Stimulated activated effector memory CD8-positive, alpha-beta T cell treated with anti-CD3 and anti-CD28 coated beads, Interleukin-12 subunit alpha, Interleukin-12 subunit beta, amount 100 ng/mL, for 72 hours (primary cell): ENCODE data around the gene GNA15.

Experiments
- ATAC-seq: fragments of 150-1000 bp; cut with Tn5 transposase; 2 replicates; pipeline ENCODE4 v1.10.0; 2021
- DNase-seq, 2 donors: peaks; one replicate each; pipeline ENCODE4 v3.0.0; 2021 to 2022; ENCODE audit warnings: low spot score in 2 of 2
- H3K27ac Mint-ChIP-seq: one replicate; pipeline ENCODE4 v1.8.0; 2022; ENCODE audit warnings: mild to moderate bottlenecking, mixed read lengths
- H3K36me3 Mint-ChIP-seq: one replicate; pipeline ENCODE4 v1.8.0; 2022; ENCODE audit warnings: mild to moderate bottlenecking, mixed read lengths
- H3K4me1 Mint-ChIP-seq: one replicate; pipeline ENCODE4 v1.8.0; 2022; ENCODE audit warnings: mixed read lengths
- H3K4me3 Mint-ChIP-seq: one replicate; pipeline ENCODE4 v1.8.0; 2022; ENCODE audit warnings: mild to moderate bottlenecking, mixed read lengths
- H3K9me3 Mint-ChIP-seq: one replicate; pipeline ENCODE4 v1.8.0; 2022; ENCODE audit warnings: mixed read lengths

Gene GNA15

GRCh38 chr19:3114018-3114726 is 21.7 kb upstream of the GNA15 start:
- no peak overlapping the region for H3K27ac Mint-ChIP-seq
- ATAC-seq (no peak), DNase-seq (no peak)
- H3K4me1 Mint-ChIP-seq, result peaks cover 4% of the 10 kb centered on the region
- H3K9me3 Mint-ChIP-seq, result no peaks in the 10 kb centered on the region
- no peak overlapping the region for H3K4me3 Mint-ChIP-seq
- peaks cover 4% of the 10 kb centered on the region for H3K36me3 Mint-ChIP-seq

GRCh38 chr19:3114811-3115210 is 21.0 kb upstream of the GNA15 start:
- H3K27ac Mint-ChIP-seq, result no peak overlapping the region
- H3K4me3 Mint-ChIP-seq, result no peak overlapping the region
- ATAC-seq, result no peak
- no peaks in the 10 kb centered on the region for H3K9me3 Mint-ChIP-seq
- DNase-seq, result no peak
- no peaks in the 10 kb centered on the region for H3K36me3 Mint-ChIP-seq
- H3K4me1 Mint-ChIP-seq, result no peaks in the 10 kb centered on the region

GRCh38 chr19:3115411-3115810 is 20.4 kb upstream of the GNA15 start:
- Mint-ChIP-seq H3K9me3 (no peaks in the 10 kb centered on the region), H3K36me3 (no peaks in the 10 kb centered on the region), H3K27ac (no peak overlapping the region), H3K4me1 (no peaks in the 10 kb centered on the region), H3K4me3 (no peak overlapping the region)
- ATAC-seq, result no peak
- DNase-seq, result no peak

DNA sequence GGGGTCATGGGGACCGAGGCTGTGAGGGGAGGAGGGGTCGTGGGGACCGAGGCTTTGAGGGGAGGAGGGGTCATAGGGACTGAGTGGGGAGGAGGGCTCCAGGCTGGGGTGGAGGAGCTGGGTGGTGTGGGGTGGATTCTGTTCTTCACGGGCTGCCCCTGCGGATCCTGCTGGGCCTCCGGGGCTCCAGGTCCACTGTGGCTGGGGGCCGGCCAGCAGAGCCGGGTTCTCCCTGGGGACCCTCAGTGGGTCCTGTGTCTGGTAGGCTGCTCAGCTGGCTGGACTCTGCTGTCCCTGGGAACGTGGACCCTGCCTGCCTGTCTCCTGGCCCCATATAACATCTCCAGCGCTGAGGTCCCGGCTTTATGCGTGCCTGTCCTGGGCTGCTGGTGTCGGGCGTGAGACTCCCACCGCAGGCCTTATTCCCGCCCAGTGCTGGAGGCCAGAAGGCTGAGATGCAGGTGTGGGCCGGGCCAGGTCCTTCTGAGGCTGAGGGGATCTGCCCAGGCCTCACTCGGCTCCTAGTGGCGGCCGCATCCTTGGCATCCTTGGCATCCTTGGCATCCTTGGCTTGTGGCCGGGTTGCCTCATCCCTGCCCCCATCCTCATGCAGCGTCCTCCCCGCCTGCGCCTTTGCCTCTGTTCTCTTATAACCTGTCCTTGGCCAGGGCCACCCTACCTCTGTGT is 19.8 kb upstream of the GNA15 start:
- Mint-ChIP-seq H3K27ac (no peak overlapping the region), H3K9me3 (no peaks in the 10 kb centered on the region), H3K4me1 (no peaks in the 10 kb centered on the region), H3K36me3 (no peaks in the 10 kb centered on the region), H3K4me3 (no peak overlapping the region)
- no peak for DNase-seq
- ATAC-seq, result no peak

- no peaks in the 10 kb centered on the region for H3K9me3 Mint-ChIP-seq
- DNase-seq (no peak), ATAC-seq (no peak)
- no peaks in the 10 kb centered on the region for H3K4me1 Mint-ChIP-seq
- H3K36me3 Mint-ChIP-seq, result no peaks in the 10 kb centered on the region
- H3K4me3 Mint-ChIP-seq, result no peak overlapping the region
- H3K27ac Mint-ChIP-seq, result no peak overlapping the region
Observed at GRCh38 chr19:3116621-3117020, 19.2 kb upstream of the GNA15 start.

DNA sequence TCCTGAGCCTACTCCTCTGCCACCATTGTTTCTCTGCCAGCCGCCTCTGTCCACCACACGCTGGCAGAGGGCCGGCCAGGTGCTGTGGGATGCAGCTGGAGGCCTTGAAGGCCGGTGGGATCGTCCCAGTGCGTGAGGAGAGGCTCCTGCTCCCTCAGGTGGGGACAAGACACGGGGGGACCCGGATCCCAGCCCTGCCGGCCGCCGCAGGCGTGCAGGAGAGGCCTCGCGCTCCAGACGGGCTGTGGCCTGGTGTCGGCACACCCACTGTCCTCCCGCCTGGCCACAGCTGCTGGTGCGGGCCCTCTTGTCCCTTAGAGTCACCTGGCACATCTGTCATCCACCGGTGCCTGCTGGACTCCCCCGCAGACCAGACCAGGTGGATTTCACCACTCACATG is 18.1 kb upstream of the GNA15 start:
- ATAC-seq (no peak), DNase-seq (no peak)
- Mint-ChIP-seq H3K4me1 (no peaks in the 10 kb centered on the region), H3K9me3 (no peaks in the 10 kb centered on the region), H3K4me3 (no peak overlapping the region), H3K36me3 (no peaks in the 10 kb centered on the region), H3K27ac (no peak overlapping the region)

DNA sequence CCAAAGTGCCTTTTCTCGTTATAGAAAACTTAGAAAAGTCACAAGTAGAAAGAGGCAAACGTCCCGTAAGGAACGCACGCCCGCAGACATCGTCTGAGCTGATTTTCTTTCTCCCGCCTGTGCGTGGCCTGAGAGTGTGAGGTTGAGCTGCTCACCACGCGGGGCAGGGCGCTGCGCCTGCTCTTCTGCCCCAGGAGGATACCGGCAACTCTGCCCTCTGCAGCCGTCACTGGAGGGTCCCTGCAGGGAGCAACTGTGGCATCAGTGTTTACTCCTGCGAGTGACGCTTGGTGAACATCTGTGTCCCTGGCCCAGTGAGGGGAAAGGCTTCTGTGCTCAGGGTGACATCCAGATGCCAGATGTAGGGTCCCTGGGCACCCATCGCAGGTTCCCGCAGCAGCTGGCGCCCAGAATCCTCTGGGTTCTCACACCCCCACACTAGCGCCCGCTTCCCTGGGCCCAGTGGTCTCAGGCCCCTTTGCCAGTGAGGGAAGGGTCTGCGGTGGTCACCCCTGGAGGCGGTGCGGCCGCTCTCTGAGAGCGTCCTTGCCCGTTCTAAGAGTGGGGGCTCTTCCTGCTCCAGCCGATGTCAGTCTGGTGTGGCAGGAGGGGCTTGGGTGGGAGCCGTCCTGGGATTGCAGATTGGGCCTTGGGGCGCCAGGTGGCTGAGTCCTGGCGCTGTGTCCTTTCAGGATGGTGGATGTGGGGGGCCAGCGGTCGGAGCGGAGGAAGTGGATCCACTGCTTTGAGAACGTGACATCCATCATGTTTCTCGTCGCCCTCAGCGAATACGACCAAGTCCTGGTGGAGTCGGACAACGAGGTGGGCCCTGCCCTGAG is 17.4 kb upstream of the GNA15 start:
- DNase-seq, result no peak
- no peaks in the 10 kb centered on the region for H3K9me3 Mint-ChIP-seq
- H3K36me3 Mint-ChIP-seq, result no peaks in the 10 kb centered on the region
- H3K4me3 Mint-ChIP-seq, result no peak overlapping the region
- H3K27ac Mint-ChIP-seq, result no peak overlapping the region
- ATAC-seq, result no peak
- no peaks in the 10 kb centered on the region for H3K4me1 Mint-ChIP-seq

GRCh38 chr19:3119071-3119595 is 16.7 kb upstream of the GNA15 start:
- Mint-ChIP-seq H3K27ac (no peak overlapping the region), H3K36me3 (no peaks in the 10 kb centered on the region), H3K4me3 (no peak overlapping the region), H3K9me3 (no peaks in the 10 kb centered on the region), H3K4me1 (no peaks in the 10 kb centered on the region)
- ATAC-seq (no peak), DNase-seq (no peak)

DNA sequence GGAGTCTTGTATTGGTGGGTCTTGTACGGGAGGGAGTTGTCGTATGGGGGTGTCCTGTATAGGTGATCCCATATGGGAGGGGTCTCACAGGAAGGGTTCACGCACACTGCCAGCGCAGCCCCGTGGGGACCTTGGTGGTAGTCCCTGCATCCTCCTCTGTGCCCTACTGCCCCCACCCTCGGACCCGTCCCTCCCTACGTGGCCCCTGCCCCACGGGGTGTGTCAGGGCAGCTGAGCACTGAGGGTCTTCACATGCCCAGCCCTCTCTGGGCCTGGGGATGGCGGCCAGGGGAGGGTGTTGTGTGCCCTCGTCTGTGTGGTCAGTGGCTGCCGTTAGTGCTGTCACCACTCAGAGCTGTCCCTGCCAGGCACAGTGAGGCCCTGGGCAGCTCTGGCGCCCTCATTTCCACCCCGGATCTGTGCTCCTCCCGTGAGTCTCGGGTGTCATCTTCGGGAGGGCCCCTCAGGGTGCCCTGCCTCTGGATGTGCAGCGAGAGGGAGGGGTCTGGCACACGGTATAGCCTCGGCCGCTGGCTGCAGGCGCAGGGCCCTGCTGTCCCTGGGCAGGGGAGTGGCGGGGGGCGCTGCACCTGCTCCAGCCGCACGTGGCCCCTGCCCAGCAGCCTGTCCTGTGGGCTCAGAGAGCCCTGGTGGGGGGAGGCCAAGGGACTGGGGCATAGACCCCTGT is 16.0 kb upstream of the GNA15 start:
- no peak for DNase-seq
- no peak for ATAC-seq
- H3K9me3 Mint-ChIP-seq, result no peaks in the 10 kb centered on the region
- H3K4me3 Mint-ChIP-seq, result no peak overlapping the region
- H3K4me1 Mint-ChIP-seq, result no peaks in the 10 kb centered on the region
- no peaks in the 10 kb centered on the region for H3K36me3 Mint-ChIP-seq
- no peak overlapping the region for H3K27ac Mint-ChIP-seq

GRCh38 chr19:3120611-3121276 is 15.1 kb upstream of the GNA15 start:
- DNase-seq, result no peak
- H3K36me3 Mint-ChIP-seq, result no peaks in the 10 kb centered on the region
- H3K27ac Mint-ChIP-seq, result no peak overlapping the region
- no peak overlapping the region for H3K4me3 Mint-ChIP-seq
- no peak for ATAC-seq
- no peaks in the 10 kb centered on the region for H3K9me3 Mint-ChIP-seq
- H3K4me1 Mint-ChIP-seq, result peaks cover 7% of the 10 kb centered on the region

DNA sequence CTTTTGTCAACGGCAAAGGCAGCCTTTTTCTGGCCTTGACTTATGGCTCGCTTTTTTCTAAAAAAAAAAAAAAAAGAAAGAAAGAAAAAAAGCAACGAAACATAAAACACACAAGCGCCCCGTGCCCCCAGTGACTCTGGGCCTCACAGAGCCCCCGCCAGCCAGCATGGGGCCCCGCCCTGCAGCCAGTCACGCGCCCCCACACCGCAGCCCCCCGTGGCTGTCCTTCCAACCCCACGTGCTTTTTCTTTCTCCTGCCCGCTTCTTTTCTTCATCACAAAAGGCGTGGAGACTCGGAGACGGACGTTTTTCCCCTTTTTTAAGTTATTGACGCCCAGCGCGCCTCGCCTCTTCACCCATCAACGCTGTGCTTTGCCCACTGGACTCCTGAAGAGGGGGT is 14.4 kb upstream of the GNA15 start:
- no peak overlapping the region for H3K27ac Mint-ChIP-seq
- DNase-seq, result no peak
- H3K4me3 Mint-ChIP-seq, result no peak overlapping the region
- peaks cover 13% of the 10 kb centered on the region for H3K4me1 Mint-ChIP-seq
- H3K9me3 Mint-ChIP-seq, result no peaks in the 10 kb centered on the region
- no peaks in the 10 kb centered on the region for H3K36me3 Mint-ChIP-seq
- ATAC-seq, result no peak

DNA sequence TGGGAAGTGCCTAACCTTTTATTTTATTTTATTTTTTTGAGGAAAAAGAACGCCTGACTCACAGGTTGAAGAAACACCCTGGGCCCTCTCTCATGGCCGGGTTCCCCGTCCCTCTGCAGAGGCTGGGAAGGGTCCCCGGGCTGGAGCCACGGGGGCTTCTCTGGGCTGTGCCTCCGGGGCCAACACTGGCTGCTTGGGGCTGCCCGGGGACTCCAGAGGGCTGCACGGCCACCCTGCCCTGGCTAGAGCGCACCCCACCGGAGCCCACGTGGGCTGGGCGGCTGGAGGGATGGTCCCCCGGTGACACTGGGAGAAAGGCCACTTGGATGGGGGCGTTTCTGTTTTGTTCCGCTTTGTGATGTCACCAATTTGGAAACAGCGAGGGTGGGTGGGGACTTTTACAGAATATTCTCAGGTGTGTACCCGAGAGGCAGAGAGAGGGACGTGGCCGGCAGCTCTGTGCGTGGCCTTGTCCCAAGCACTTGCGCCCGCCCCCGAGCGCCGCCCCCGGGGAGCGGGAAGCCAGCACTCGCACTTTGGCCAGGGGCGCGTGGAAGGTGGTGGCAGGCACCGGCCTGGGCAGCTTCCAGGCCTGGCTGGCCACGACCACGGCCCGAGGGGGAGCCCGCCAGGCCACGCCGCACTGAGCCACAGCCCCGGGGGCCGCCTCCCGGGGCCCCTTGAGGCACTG is 13.9 kb upstream of the GNA15 start:
- ATAC-seq (no peak), DNase-seq (no peak)
- H3K9me3 Mint-ChIP-seq, result no peaks in the 10 kb centered on the region
- H3K27ac Mint-ChIP-seq, result no peak overlapping the region
- H3K4me1 Mint-ChIP-seq, result peaks cover 13% of the 10 kb centered on the region
- H3K4me3 Mint-ChIP-seq, result no peak overlapping the region
- H3K36me3 Mint-ChIP-seq, result no peaks in the 10 kb centered on the region

GRCh38 chr19:3122512-3122870 is 13.3 kb upstream of the GNA15 start:
- H3K4me1 Mint-ChIP-seq, result peaks cover 13% of the 10 kb centered on the region
- no peak overlapping the region for H3K4me3 Mint-ChIP-seq
- no peak for DNase-seq
- no peaks in the 10 kb centered on the region for H3K9me3 Mint-ChIP-seq
- H3K36me3 Mint-ChIP-seq, result no peaks in the 10 kb centered on the region
- no peak for ATAC-seq
- H3K27ac Mint-ChIP-seq, result no peak overlapping the region

GRCh38 chr19:3123088-3123721 is 12.6 kb upstream of the GNA15 start:
- Mint-ChIP-seq H3K9me3 (no peaks in the 10 kb centered on the region), H3K4me3 (no peak overlapping the region), H3K4me1 (peaks cover 13% of the 10 kb centered on the region), H3K27ac (no peak overlapping the region), H3K36me3 (no peaks in the 10 kb centered on the region)
- DNase-seq (no peak), ATAC-seq (no peak)
